K562 (cell line): ENCODE results near the gene ATRN. TPM values are rescaled to one million over a fixed set of nuclear protein-coding genes. Genes with fewer than 3 reads are reported as not detected.

Source experiments
- ATAC-seq: fragments of 200-7000 bp; cut with Tn5 transposase; 3 replicates; pipeline ENCODE4 v1.9.1; 2020; ENCODE audit warnings: moderate library complexity
- BruUV-seq: library from RNA; stranded (reverse); fragments of 400-500 nt; replicated peaks from 2 replicates; lab custom pipeline; 2021; lab: Mats Ljungman, UMichigan
- CTCF ChIA-PET: fragments of 300-600 bp; formaldehyde crosslinking; extraction: SDS; loops from one replicate; lab custom pipeline; 2021; ENCODE audit warnings: low intra/inter-chr PET ratio; lab: Yijun Ruan, JAX
- POLR2A ChIA-PET: fragments of 300-600, 350-650 bp; sonication (Branson Sonifier 250); formaldehyde crosslinking; extraction: SDS; loops from one replicate; lab custom pipeline; 2021; ENCODE audit warnings: antibody characterized with exemption, inconsistent platforms; lab: Yijun Ruan, JAX
- DNase-seq, 4 experiments: peaks; one replicate each; pipeline versions ENCODE4 v3.0.0 to v3.0.0-alpha.2; 2011 to 2018; ENCODE audit warnings: low spot score in 3 of 4, mixed read lengths in 3 of 4; ENCODE audit errors: extremely low read depth in 1 of 4
- FAIRE-seq: peaks from 2 replicates; lab custom pipeline; 2011; peaks lifted over from hg19 to GRCh38; lab: Jason Lieb, UNC
- H2AFZ ChIP-seq: 2 replicates; pipeline ENCODE4 v1.6.0; 2011; ENCODE audit warnings: low read depth, low read length, control low read depth, inconsistent platforms
- H3K27ac ChIP-seq: fragments of 200-600 bp; 3 replicates; pipeline ENCODE4 v1.8.0; 2011; ENCODE audit warnings: low read depth, mild to moderate bottlenecking, control low read depth, inconsistent platforms, low read length, moderate library complexity, mixed read lengths; ENCODE audit errors: extremely low read depth
- H3K27me3 ChIP-seq, 2 experiments: fragments of 300-600 bp in 1 of 2; 2 replicates in 1 of 2; 3 replicates in 1 of 2; pipeline versions ENCODE4 v1.6.0 to v1.8.0; 2011; ENCODE audit warnings: inconsistent platforms in 2 of 2, low read length in 2 of 2, mild to moderate bottlenecking in 1 of 2, mixed read lengths in 1 of 2, moderate library complexity in 1 of 2; ENCODE audit not compliant: control insufficient read depth in 2 of 2, insufficient read depth in 2 of 2
- H3K36me3 ChIP-seq: fragments of 300-600 bp; 3 replicates; pipeline ENCODE4 v1.8.0; 2011; ENCODE audit warnings: mild to moderate bottlenecking, low read length, inconsistent platforms; ENCODE audit not compliant: control insufficient read depth, insufficient read depth
- H3K4me1 ChIP-seq, 2 experiments: fragments of 200-600 bp in 1 of 2; replicated peaks in 1 of 2; 2 replicates in 1 of 2; 3 replicates in 1 of 2; pipeline versions ENCODE4 v1.5.1 to v1.8.0; 2011; ENCODE audit warnings: inconsistent platforms in 2 of 2, low read length in 2 of 2, mild to moderate bottlenecking in 1 of 2, mixed read lengths in 1 of 2, moderate library complexity in 1 of 2; ENCODE audit not compliant: control insufficient read depth in 2 of 2, insufficient read depth in 2 of 2
- H3K4me2 ChIP-seq: 2 replicates; pipeline ENCODE4 v1.6.1; 2011; ENCODE audit warnings: low read length, control low read depth, inconsistent platforms, mixed read lengths; ENCODE audit not compliant: insufficient read depth
- H3K4me3 ChIP-seq: fragments of 200-600 bp; sonication (generic), shearing (Covaris generic); 2 replicates; pipeline ENCODE4 v1.5.1; 2016; ENCODE audit warnings: control low read depth, inconsistent platforms
- H3K79me2 ChIP-seq: fragments of 200-600 bp; 3 replicates; pipeline ENCODE4 v1.8.0; 2011; ENCODE audit warnings: low read length, inconsistent platforms; ENCODE audit not compliant: control insufficient read depth, insufficient read depth
- H3K9ac ChIP-seq, 2 experiments: 2 replicates each; pipeline versions ENCODE4 v1.6.0 to v1.6.1; 2011; ENCODE audit warnings: low read depth in 2 of 2, low read length in 2 of 2, control low read depth in 1 of 2, inconsistent platforms in 1 of 2, mild to moderate bottlenecking in 1 of 2, mixed read lengths in 1 of 2; ENCODE audit not compliant: insufficient read depth in 1 of 2
- H3K9me1 ChIP-seq: one replicate; pipeline ENCODE4 v1.6.0; 2011; ENCODE audit warnings: inconsistent platforms, mild to moderate bottlenecking, low read length, moderate library complexity; ENCODE audit not compliant: control insufficient read depth, insufficient read depth
- H3K9me3 ChIP-seq: replicated peaks from 2 replicates; pipeline ENCODE4 v1.5.1; 2011; ENCODE audit warnings: low read depth, low read length, inconsistent platforms; ENCODE audit not compliant: control insufficient read depth, insufficient read depth
- H4K20me1 ChIP-seq: replicated peaks from 2 replicates; pipeline ENCODE4 v1.6.1; 2011; ENCODE audit warnings: low read length, inconsistent platforms, mixed read lengths; ENCODE audit not compliant: control insufficient read depth, insufficient read depth
- CEBPG ChIP-seq, 3 experiments: fragments of 200-800 bp in 1 of 3; sonication (Bioruptor generic) in 1 of 3; sonication (generic) in 1 of 3; formaldehyde crosslinking in 1 of 3; IDR thresholded peaks in 2 of 3; conservative IDR thresholded peaks in 1 of 3; 2 replicates each; pipeline versions ENCODE4 v1.6.1 to v1.8.0; 2016 to 2022; ENCODE audit warnings: missing compliant biosample characterization in 2 of 3, missing genetic modification characterization in 2 of 3, mild to moderate bottlenecking in 1 of 3, missing genetic modification reagents in 1 of 3
- ERF ChIP-seq: fragments of 450-650 bp; formaldehyde crosslinking; IDR thresholded peaks from 2 replicates; pipeline ENCODE4 v1.4.0; 2020; ENCODE audit warnings: mild to moderate bottlenecking, mixed read lengths
- NFIC ChIP-seq: fragments of 450-650 bp; IDR thresholded peaks from 2 replicates; pipeline ENCODE4 v1.6.1; 2017; ENCODE audit warnings: mild to moderate bottlenecking, inconsistent platforms
- NFIX ChIP-seq: fragments of 250-450 bp; sonication (Bioruptor Pico); IDR thresholded peaks from 2 replicates; pipeline ENCODE4 v1.4.0; 2020; ENCODE audit warnings: low read depth, mild to moderate bottlenecking, moderate library complexity
- ZNF140 ChIP-seq: fragments of 250-450 bp; sonication (Bioruptor Pico); IDR thresholded peaks from 2 replicates; pipeline ENCODE4 v1.8.0; 2021; ENCODE audit warnings: moderate library complexity, mild to moderate bottlenecking, inconsistent platforms
- WGBS: fragments of 100-300 bp; shearing (Covaris generic); methylation state at CpG from one replicate; pipeline ENCODE4 v1.1.6; 2016; ENCODE audit warnings: low coverage, mixed read lengths; ENCODE audit not compliant: insufficient coverage; ENCODE audit errors: missing lambda C conversion rate; 5-methylcytosine and 5-hydroxymethylcytosine counted together
- in situ Hi-C: fragments of 300-500 bp; cut with MboI; formaldehyde crosslinking; loops from 4 replicates; pipeline ENCODE4 v1.15.0; 2018; ENCODE audit warnings: inconsistent platforms, mixed read lengths
- intact Hi-C: fragments of 100-400 bp; cut with micrococcal nuclease; formaldehyde crosslinking; loops from 2 replicates; pipeline ENCODE4 v1.14.2; 2022
- polyA plus RNA-seq, 8 experiments: library from polyadenylated mRNA; depleted of rRNA in 4 of 8; stranded (reverse) in 5 of 8; unstranded in 3 of 8; fragments of >200 nt; fragmentation: Nextera tagmentation in 2 of 8; fragmentation: Illumina TruSeq in 1 of 8; extraction: Ambion mirVana in 2 of 8; extraction: Trizol in 1 of 8; gene quantifications; 2 replicates each; pipeline versions ENCODE4 v1.2.1 to v1.2.3, GENCODE V29; 2011 to 2014; ENCODE audit warnings: inconsistent platforms in 1 of 8, missing spikeins in 1 of 8
- total RNA-seq, 7 experiments: library from RNA; depleted of rRNA in 6 of 7; stranded (reverse); fragments of >200 nt in 6 of 7; fragmentation: Illumina TruSeq in 2 of 7; extraction: Trizol in 2 of 7; gene quantifications; 2 replicates each; pipeline versions ENCODE4 v1.2.1 to v1.2.3, GENCODE V29; 2011 to 2021; ENCODE audit warnings: low replicate concordance in 1 of 7
- TF ChIP-seq, protein P1 (sequence below): sonication (generic); formaldehyde crosslinking; IDR thresholded peaks from 2 replicates; pipeline ENCODE4 v1.5.0; 2020; ENCODE audit warnings: missing genetic modification reagents

ATRN gene
- total and polyA plus RNA-seq, 9 of the 15 experiments (the other 6 are each of a cell fraction or from before 2014, with no cell fraction given): 0.69 to 16.5 (median 7.6) TPM

- no peak overlapping the region for H3K4me2 ChIP-seq
- CTCF ChIA-PET: no interaction called here
- no peak for ATAC-seq
- peaks cover 28% of the 10 kb centered on the region; the same call in 2 of the 3 replicates for H3K36me3 ChIP-seq
- TF ChIP-seq ERF (CRISPR knock-in tag) (no peak), ZNF140 (no peak), CEBPG (CRISPR knock-in tag; IDR thresholded peaks at IDR 0.05) (no peak; the same call in 1 of the 2 replicates), CEBPG (tag; conservative IDR thresholded peaks at IDR 0.05 in 1 of 2, IDR thresholded peaks at IDR 0.05 in 1 of 2) (0 out of 4 replicates have a peak, but pooled peaks of 1 of the 2 experiments have one; percentile 20)
- intact Hi-C loops (no loop called here), in situ Hi-C loops (no loop called here)
- no peak for FAIRE-seq
- POLR2A ChIA-PET: no interaction called here
- no peak overlapping the region for H3K27ac ChIP-seq
- H2AFZ ChIP-seq: no peak overlapping the region
- no peak for DNase-seq
- H3K9ac ChIP-seq: no peak overlapping the region
- no TSS peak for BruUV-seq
- H4K20me1 ChIP-seq: no peaks in the 10 kb centered on the region
- H3K9me3 ChIP-seq: no peaks in the 10 kb centered on the region
- no peaks in the 10 kb centered on the region for H3K9me1 ChIP-seq
- no peaks in the 10 kb centered on the region for H3K27me3 ChIP-seq
- H3K4me1 ChIP-seq: no peaks in the 10 kb centered on the region
- H3K79me2 ChIP-seq: no peaks in the 10 kb centered on the region
- WGBS: 84% methylated on average over 4 of the region's 4 CpGs
- H3K4me3 ChIP-seq: no peak overlapping the region
Observed at GRCh38 chr20:3595541-3595940, 124.7 kb downstream of the ATRN start.

GRCh38 chr20:3603108-3603507 lies 132.3 kb downstream of the ATRN start:
- POLR2A ChIA-PET: no interaction called here
- Histone ChIP-seq H3K27ac (no peak overlapping the region), H2AFZ (no peak overlapping the region), H3K4me1 (no peaks in the 10 kb centered on the region), H3K36me3 (peaks cover 7% of the 10 kb centered on the region; the same call in 2 of the 3 replicates), H3K4me3 (no peak overlapping the region), H4K20me1 (no peaks in the 10 kb centered on the region), H3K9ac (no peak overlapping the region), H3K9me3 (no peaks in the 10 kb centered on the region), H3K79me2 (no peaks in the 10 kb centered on the region), H3K9me1 (peaks cover 2% of the 10 kb centered on the region), H3K4me2 (no peak overlapping the region), H3K27me3 (no peaks in the 10 kb centered on the region)
- TF ChIP-seq NFIX (CRISPR knock-in tag): 0 out of 2 replicates have a peak, but pooled peaks have one; percentile 19
- TF ChIP-seq NFIC: peak; percentile 87
- TF ChIP-seq, protein P1, sequence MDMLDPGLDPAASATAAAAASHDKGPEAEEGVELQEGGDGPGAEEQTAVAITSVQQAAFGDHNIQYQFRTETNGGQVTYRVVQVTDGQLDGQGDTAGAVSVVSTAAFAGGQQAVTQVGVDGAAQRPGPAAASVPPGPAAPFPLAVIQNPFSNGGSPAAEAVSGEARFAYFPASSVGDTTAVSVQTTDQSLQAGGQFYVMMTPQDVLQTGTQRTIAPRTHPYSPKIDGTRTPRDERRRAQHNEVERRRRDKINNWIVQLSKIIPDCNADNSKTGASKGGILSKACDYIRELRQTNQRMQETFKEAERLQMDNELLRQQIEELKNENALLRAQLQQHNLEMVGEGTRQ (CRISPR knock-in tag): no peak
- ATAC-seq: no peak
- no peak for FAIRE-seq
- BruUV-seq: no TSS peak
- in situ Hi-C loops (no loop called here), intact Hi-C loops (no loop called here)
- CTCF ChIA-PET: no interaction called here
- DNase-seq: no peak
- 100% methylated on average over 1 of the region's 2 CpGs for WGBS
